Small intestine (tissue), 7 donors: ENCODE data around the gene TSFM. TPM values are rescaled to one million over a fixed set of nuclear protein-coding genes. Genes with fewer than 3 reads are reported as not detected.

Experiments
- DNase-seq, 2 donors: peaks; one replicate each; pipeline versions ENCODE4 v3.0.0 to v3.0.0-alpha.2; 2013
- FAIRE-seq: peaks from 2 replicates; lab custom pipeline; 2012; peaks lifted over from hg19 to GRCh38; lab: Jason Lieb, UNC
- H3K27ac ChIP-seq, 3 donors: one replicate each; pipeline ENCODE4 v1.5.1; 2013; ENCODE audit warnings: low read length in 2 of 3, mild to moderate bottlenecking in 2 of 3, control low read depth in 1 of 3, inconsistent platforms in 1 of 3, low read depth in 1 of 3, moderate library complexity in 1 of 3
- H3K27me3 ChIP-seq, 3 donors: one replicate each; pipeline ENCODE4 v1.6.1; 2013; ENCODE audit warnings: low read length in 3 of 3, inconsistent platforms in 1 of 3; ENCODE audit not compliant: control insufficient read depth in 3 of 3, insufficient read depth in 3 of 3
- H3K36me3 ChIP-seq, 3 donors: one replicate each; pipeline ENCODE4 v1.6.1; 2013; ENCODE audit warnings: low read length in 3 of 3, inconsistent platforms in 1 of 3, low read depth in 1 of 3, mild to moderate bottlenecking in 1 of 3, moderate library complexity in 1 of 3; ENCODE audit not compliant: control insufficient read depth in 3 of 3, insufficient read depth in 2 of 3
- H3K4me1 ChIP-seq, 3 donors: one replicate each; pipeline ENCODE4 v1.6.1; 2013; ENCODE audit warnings: low read length in 2 of 3, inconsistent platforms in 1 of 3, low read depth in 1 of 3, mild to moderate bottlenecking in 1 of 3, moderate library complexity in 1 of 3; ENCODE audit not compliant: control insufficient read depth in 3 of 3, insufficient read depth in 2 of 3
- H3K4me3 ChIP-seq, 3 donors: one replicate each; pipeline ENCODE4 v1.5.1; 2013; ENCODE audit warnings: low read length in 3 of 3, control low read depth in 1 of 3, inconsistent platforms in 1 of 3, low read depth in 1 of 3, mild to moderate bottlenecking in 1 of 3, moderate library complexity in 1 of 3
- H3K9me3 ChIP-seq, 2 donors: one replicate each; pipeline ENCODE4 v1.6.1; 2013; ENCODE audit warnings: low read depth in 1 of 2, low read length in 1 of 2; ENCODE audit not compliant: control insufficient read depth in 2 of 2, insufficient read depth in 1 of 2
- WGBS, 3 donors: extraction: QIAGEN DNeasy Blood & Tissue Kit; methylation state at CpG; one replicate each; pipeline ENCODE4 v1.1.7; 2013; 5-methylcytosine and 5-hydroxymethylcytosine counted together
- polyA plus RNA-seq, 4 donors: library from polyadenylated mRNA; stranded (reverse) in 3 of 4; unstranded in 1 of 4; fragments of 200-250 nt in 3 of 4; fragments of 120-200 nt in 1 of 4; gene quantifications; one replicate each; pipeline versions ENCODE4 v1.2.1 to v1.2.3, GENCODE V29; 2013
- donor health status: healthy with polysubstance abuse.
- donor health status: control.
- donor health status: control.
- donor health status: Bipolar disorder and iron deficiency.
- donor health status: healthy.

The TSFM gene
- polyA plus RNA-seq, 4 donors, result 22.4 to 52.4 (median 35.4) TPM

DNA sequence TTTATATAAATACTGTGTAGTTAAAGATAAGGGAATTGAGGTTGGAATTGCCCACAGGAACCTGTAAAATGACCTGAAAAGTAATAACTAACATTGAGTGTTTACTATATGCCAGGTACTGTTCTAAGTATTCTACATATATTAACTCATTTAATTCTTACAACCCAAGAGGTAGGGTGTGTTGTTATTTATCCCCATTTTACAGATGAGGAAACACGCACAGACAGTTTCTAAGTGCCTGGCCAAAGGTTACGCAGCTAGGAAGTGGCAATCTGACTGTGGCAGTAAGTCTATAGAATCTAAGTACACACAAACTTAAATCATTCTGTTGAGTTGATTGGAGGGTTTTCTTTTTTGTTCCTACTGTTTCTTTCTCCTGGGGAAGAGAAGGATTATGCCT, 38.8 kb upstream of the TSFM start:
- WGBS, 3 donors, result 71 to 92% (median 81%) methylated on average over 2 of the region's 2 CpGs
- peaks cover 0 to 16% (median 8%) of the 10 kb centered on the region in 3 donors for H3K36me3 ChIP-seq
- peaks cover 3 to 38% (median 5%) of the 10 kb centered on the region in 3 donors for H3K27me3 ChIP-seq
- DNase-seq (no peak), FAIRE-seq (no peak)
- H3K4me1 ChIP-seq, result peaks cover 5 to 7% (median 6%) of the 10 kb centered on the region in 3 donors
- no peak overlapping the region for H3K4me3 ChIP-seq
- H3K9me3 ChIP-seq, result no peaks in the 10 kb centered on the region
- H3K27ac ChIP-seq, result peak overlapping the region in 1 of 3 donors; percentile 99

- Histone ChIP-seq H3K36me3 (peaks cover 0 to 21% (median 11%) of the 10 kb centered on the region in 3 donors), H3K4me3 (peak overlapping the region; percentile 67 to 75 (median 74)), H3K4me1 (peaks cover 5 to 7% (median 6%) of the 10 kb centered on the region in 3 donors), H3K27me3 (peaks cover 3 to 33% (median 3%) of the 10 kb centered on the region in 3 donors), H3K9me3 (no peaks in the 10 kb centered on the region), H3K27ac (peak overlapping the region in 2 of 3 donors; percentile 86 to 99)
- 7 to 11% (median 10%) methylated on average over 20 to 21 of the region's 21 CpGs for WGBS, 3 donors
- DNase-seq, result no peak
- no peak for FAIRE-seq
Measured at GRCh38 chr12:57744194-57744776, 38.3 kb upstream of the TSFM start.

DNA sequence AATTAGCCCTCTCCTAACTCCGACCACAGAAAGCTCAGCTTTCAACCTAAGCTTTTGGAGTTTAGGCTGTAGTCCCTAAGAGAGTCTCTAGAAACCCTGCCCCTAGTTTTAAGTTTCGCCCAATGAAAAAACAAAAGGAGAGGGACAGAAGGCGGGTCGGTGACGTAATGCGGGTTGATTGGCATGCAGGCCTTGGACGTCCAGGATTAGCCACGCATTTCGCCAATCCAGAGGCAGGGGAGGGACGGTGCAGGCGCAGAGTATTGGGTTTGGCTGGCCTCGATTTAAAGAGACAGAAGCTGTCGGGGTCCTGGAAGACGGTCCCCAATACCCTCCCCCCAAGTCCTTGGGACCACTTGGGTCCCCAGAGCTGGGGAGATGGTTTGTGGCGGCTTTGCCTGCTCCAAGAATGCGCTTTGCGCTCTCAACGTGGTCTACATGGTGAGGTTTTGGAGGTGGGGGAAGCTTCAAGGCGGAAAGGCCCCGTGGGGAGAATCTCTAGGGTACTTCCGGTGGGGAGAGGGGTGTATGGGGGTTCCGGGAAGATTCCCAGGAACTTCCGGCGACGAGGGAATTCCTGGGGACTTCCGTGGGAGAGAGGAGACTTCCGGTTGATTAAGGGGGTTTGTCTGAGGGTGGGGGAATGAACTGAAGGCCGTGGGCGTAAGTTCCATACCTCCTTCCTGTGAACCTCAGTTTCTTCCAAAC, 37.7 kb upstream of the TSFM start, which contains the start of gene TSPAN31:
TSPAN31 (plus strand) TSS at position 263 of the 708 bp plus-strand sequence; CDS start at position 379, 116 bp downstream.
- Histone ChIP-seq H3K9me3 (no peaks in the 10 kb centered on the region), H3K4me3 (peak within 1 kb of the TSS; percentile 67 to 75 (median 74)), H3K27me3 (peaks cover 3 to 27% (median 3%) of the 10 kb centered on the region in 3 donors), H3K4me1 (peaks cover 5 to 7% (median 6%) of the 10 kb centered on the region in 3 donors), H3K36me3 (peaks cover 0 to 27% (median 11%) of the 10 kb centered on the region in 3 donors), H3K27ac (peak within 1 kb of the TSS; percentile 68 to 99 (median 86))
- FAIRE-seq (no peak), DNase-seq (peak; percentile 99)
- 0 to 1% (median 1%) methylated on average over 29 of the region's 29 CpGs for WGBS, 3 donors

- Histone ChIP-seq H3K4me3 (peak overlapping the region; percentile 67 to 75 (median 74)), H3K9me3 (no peaks in the 10 kb centered on the region), H3K27ac (peak overlapping the region in 2 of 3 donors; percentile 86 to 99), H3K4me1 (peaks cover 5 to 7% (median 6%) of the 10 kb centered on the region in 3 donors), H3K36me3 (peaks cover 2 to 32% (median 11%) of the 10 kb centered on the region in 3 donors), H3K27me3 (peaks cover 3 to 21% (median 3%) of the 10 kb centered on the region in 3 donors)
- WGBS, 3 donors, result 46 to 48% (median 46%) methylated on average over 8 of the region's 8 CpGs
- DNase-seq (no peak), FAIRE-seq (no peak)
Measured at GRCh38 chr12:57745485-57745881, 37.1 kb upstream of the TSFM start.

GRCh38 chr12:57746025-57746424, 36.6 kb upstream of the TSFM start:
- peaks cover 3 to 37% (median 11%) of the 10 kb centered on the region in 3 donors for H3K36me3 ChIP-seq
- DNase-seq, result no peak
- H3K27me3 ChIP-seq, result peaks cover 0 to 16% (median 3%) of the 10 kb centered on the region in 3 donors
- H3K4me1 ChIP-seq, result peaks cover 5 to 10% (median 6%) of the 10 kb centered on the region in 3 donors
- H3K4me3 ChIP-seq, result no peak overlapping the region
- no peak for FAIRE-seq
- no peaks in the 10 kb centered on the region for H3K9me3 ChIP-seq
- H3K27ac ChIP-seq, result no peak overlapping the region
- 72 to 84% (median 77%) methylated on average over 3 of the region's 3 CpGs for WGBS, 3 donors

DNA sequence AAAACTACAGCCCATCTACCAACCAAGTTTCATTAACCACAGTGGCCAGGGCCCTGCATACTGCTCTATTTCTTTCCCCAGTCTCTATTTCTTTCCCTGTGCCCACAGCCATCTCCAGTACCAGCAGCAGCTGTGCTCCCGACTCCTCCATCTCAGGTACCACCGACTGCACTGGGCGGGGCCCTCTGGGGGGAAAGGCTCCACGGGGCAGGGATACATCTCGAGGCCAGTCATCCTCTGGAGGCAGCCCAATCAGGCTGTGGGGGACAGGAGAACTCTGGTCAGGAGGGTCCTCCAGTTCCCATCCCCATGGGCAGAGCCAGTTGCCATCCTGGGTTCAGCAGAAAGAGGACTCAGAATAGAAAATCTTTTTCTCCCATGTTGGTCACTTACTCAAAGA, 33.5 kb upstream of the TSFM start:
- H3K27ac ChIP-seq, result no peak overlapping the region
- peaks cover 3 to 41% (median 11%) of the 10 kb centered on the region in 3 donors for H3K36me3 ChIP-seq
- peaks cover 5 to 28% (median 7%) of the 10 kb centered on the region in 3 donors for H3K4me1 ChIP-seq
- FAIRE-seq, result no peak
- H3K27me3 ChIP-seq, result no peaks in the 10 kb centered on the region
- no peaks in the 10 kb centered on the region for H3K9me3 ChIP-seq
- no peak for DNase-seq
- H3K4me3 ChIP-seq, result no peak overlapping the region
- WGBS, 3 donors, result 91 to 96% (median 92%) methylated on average over 5 of the region's 5 CpGs

- Histone ChIP-seq H3K4me1 (peaks cover under 1 to 29% (median 2%) of the 10 kb centered on the region in 3 donors), H3K9me3 (no peaks in the 10 kb centered on the region), H3K36me3 (peaks cover 3 to 41% (median 11%) of the 10 kb centered on the region in 3 donors), H3K27me3 (no peaks in the 10 kb centered on the region), H3K27ac (peak overlapping the region in 1 of 3 donors; percentile 98), H3K4me3 (peak overlapping the region in 1 of 3 donors; percentile 87)
- WGBS, 3 donors, result 89 to 91% (median 89%) methylated on average over 15 of the region's 15 CpGs
- FAIRE-seq, result no peak
- DNase-seq, result no peak
Measured at GRCh38 chr12:57750561-57751431, 31.8 kb upstream of the TSFM start.
